NCI-H2081 (cell line): ENCODE data around the gene CCR5AS.
"Not testable (repeated sequence)": the region's sequence is repeated elsewhere in the genome, so short reads cannot be mapped to it uniquely, and the experiment has no call there.

Experiments
- DNase-seq, 2 experiments: peaks; one replicate each; lab custom pipeline; 2025; lab: John Stamatoyannopoulos, UW

CCR5AS gene

DNA sequence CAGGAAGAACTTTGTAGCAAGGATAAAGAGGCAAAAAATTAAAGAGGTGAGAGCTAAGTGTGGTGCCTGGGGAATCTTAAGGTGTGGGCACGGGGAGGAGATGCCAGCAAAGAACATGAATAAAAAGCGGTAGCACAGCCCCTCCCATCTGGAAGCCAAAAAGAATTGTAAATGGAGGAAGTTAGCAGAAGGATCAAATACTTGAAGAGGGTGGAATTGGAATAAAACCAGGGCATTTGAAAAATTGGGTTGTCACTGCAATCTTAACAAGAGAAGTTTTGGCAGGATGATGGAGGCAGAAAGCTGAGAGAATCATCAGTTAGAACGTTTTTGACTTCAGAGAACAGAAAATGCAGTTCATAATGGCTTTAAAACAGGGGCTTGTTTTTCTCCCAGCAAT is 50.6 kb downstream of the CCR5AS start:
- DNase-seq, result no peak

DNA sequence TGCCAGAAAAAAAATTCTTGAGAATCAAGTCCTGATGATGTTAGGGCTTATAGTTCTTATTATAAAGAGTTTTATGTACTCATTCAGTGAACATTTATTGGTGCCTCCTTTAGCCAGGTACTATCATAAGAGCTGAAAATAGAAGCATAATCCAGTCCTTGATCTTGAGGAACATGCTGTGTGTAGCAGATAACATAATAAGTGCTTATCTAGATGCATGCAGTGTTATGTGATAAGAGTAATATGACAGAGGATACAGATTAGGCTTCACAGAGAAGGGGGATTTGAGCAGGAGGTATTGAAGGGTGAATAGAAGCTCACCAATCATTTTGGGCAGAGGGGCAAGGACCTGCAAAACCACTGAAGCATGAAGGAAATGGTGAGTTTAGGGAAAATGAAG is 51.9 kb downstream of the CCR5AS start:
- no peak for DNase-seq

DNA sequence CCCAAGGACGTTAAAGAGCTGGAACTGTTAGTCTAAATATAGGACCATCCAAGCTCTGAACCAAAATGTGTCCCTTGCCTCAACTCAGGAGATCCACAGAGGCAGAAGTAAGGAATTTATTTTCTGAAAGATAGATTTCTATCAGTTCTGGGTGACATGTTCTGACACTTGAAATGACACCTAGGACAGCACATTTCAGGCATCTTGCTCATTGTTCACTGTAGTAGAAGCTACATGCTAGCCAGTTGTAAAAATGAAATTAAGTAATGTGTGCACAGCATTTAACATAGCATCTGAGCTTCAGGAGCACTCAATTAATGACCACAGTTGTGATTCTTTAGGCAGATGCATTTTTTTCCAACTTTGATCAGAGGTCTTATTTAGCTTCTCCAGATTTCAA is 52.4 kb downstream of the CCR5AS start:
- DNase-seq, result no peak

DNA sequence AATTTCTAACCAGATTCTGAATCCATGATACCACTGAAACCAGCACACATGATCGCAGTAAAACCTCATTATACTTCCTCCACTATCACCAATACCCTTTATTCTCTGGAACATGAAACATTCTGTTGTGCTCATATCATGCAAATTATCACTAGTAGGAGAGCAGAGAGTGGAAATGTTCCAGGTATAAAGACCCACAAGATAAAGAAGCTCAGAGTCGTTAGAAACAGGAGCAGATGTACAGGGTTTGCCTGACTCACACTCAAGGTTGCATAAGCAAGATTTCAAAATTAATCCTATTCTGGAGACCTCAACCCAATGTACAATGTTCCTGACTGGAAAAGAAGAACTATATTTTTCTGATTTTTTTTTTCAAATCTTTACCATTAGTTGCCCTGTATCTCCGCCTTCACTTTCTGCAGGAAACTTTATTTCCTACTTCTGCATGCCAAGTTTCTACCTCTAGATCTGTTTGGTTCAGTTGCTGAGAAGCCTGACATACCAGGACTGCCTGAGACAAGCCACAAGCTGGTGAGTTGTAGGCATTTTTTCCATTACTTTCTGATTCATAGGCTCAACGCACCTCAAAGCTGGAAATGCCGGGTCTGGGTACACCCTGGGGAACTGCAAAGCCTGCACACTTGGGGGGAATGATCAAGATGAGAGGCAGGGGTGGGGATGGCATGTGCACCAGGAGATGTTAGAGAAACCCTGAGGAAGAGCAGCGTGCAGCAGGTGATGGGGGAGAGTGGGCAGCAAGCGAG is 53.0 kb downstream of the CCR5AS start, which contains the start of gene CCR2:
TSS of gene CCR2 (plus strand) at position 465 of the 764 bp plus-strand sequence. CDS start 3,417 bp downstream, outside the sequence.
- DNase-seq, result no peak

DNA sequence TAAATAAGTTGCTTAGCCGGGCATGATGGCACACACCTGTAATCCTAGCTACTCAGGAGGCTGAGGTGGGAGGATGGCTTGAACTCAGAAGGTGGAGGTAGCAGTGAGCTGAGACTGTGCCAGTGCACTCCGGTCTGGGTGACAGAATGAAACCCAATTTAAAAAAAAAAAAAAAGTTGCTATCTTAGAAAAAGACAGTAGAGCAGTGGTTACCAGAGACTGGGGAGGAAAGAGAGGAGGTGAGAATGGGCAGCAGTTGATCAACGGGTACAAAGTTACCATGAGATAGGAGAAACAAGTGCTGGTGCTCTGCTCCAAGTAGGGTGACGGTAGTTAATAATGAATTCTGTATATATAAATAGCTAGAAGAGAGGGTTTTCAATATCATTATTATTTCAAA is 53.8 kb downstream of the CCR5AS start:
- DNase-seq, result no peak

DNA sequence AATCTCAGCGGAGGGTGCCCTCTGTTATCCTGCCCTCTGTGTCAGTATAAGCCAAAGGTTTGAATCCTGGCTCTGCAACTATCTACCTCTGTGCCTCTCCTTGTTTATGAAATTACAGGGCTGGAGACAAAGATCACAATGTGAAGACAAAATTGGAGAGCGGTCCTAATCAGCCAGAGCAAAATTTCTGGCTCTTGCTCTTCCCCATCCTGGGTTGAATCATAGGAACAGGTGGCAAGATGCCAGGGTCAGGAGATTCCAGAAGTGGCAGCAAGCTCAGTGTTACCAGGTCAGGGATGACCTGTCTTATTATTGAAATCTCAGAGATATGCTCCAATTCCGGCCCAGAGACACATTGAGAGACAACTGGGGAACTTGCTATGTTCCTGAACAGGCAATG is 55.2 kb downstream of the CCR5AS start:
- DNase-seq, result no peak

DNA sequence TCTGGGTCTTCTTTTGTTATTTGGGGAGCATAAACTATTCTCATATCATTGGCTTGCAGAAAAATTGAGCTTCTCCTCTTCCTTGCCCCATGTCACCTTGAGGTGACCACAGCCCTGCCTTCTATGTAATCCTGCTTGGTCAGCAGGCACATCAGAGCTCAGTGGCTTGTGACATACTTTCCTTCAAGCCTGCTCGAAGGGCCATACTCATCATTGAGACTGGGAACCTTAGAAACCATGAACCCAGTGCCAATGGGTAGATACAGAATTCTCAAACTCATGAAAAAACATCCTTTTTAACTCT is 56.7 kb downstream of the CCR5AS start:
- no peak for DNase-seq

DNA sequence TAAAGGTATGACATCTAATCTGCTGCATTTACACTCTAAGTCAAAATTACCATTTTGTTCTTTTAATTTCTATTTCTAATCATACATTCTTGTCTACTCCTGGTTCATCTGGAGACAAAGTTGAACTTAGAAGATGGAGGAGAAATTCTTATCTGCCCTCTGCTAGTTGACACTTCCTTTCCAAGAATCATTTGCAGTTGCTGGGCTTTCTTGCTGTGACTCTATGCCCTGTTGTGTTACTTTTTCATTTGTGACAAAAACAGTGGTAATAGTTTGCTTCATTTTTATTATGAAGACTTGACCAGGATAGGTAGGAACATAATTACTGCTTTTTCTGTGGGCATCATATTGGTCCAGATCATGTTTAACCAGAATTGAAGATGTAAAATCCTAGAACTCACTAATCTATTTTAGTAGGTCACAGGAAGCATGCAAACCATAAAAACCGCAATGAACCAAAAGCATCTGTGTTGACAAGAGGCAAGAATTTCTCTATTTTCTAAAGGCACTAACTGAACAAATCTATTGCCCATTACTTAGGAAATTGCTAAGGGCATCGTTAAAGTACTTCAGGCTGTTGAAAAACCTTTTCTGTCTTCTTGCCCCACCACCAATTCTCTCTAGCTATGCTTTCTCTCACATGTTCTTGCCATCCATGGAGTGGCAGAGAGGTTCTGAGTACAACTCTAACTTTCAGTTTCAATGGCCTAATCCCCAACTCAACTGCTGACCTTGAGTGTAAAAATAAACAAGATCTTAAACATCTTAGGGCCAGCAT is 57.2 kb downstream of the CCR5AS start:
- no peak for DNase-seq

DNA sequence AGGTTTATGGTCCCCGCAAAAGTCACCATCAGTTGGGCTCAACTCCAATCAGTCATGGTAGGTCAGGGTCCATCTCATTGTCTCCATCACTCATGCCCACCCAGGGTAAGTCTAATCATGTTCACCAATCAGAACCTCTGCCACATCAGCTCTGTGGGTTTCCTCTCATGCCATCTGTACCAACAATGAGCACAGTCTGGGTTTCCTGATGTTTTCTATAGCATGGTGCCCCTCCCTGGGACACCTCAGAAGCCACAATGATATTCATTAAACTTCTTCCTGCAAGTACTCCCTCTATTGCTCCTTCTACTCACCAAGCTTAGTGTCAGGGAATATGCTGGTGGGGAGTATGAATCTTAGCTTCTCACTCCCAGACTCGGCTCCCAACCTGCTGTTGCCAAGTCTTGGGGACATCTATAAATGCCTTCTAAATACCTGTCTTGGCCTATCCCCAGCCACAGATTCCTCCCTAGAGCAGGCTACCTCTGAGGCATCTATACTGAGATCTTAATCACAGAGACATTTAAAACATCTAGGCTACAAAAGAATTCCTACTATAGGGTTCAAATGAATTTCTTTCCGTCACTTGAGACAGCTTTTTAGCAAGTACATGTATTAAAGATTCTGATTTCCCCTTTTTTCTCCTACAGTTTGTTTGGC is 57.9 kb downstream of the CCR5AS start:
- DNase-seq, result no peak

DNA sequence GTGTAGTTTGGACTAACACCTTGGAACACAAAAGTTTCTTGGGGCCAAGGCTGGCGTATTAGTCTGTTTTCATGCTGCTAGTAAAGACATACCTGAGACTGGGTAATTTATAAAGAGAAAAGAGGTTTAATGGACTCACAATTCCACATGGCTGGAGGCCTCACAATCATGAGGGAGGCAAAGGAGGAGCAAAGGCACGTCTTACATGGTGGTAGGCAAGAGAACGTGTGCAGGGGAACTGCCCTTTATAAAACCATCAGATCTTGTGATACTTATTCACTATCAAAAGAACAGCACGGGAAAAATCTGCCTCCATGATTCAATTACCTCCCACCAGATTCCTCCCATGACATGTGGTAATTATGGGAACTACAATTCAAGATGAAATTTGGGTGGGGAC is 62.4 kb downstream of the CCR5AS start:
- no peak for DNase-seq

DNA sequence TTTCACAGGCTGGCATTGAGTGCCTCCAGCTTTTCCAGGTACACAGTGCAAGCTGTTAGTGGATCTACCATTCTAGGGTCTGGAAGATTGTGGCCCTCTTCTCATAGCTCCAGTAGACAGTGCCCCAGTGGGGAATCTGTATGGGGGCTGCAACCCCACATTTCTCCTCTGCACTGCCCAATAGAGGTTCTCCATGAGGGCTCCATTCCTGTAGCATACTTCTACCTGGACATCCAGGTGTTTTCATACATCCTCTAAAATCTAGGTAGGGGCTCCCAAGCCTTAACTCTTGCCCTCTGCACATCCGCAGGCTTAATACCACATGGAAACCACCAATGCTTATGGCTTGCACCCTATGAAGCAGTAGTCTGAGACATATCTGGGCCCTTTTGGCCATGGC is 68.0 kb downstream of the CCR5AS start:
- DNase-seq, result no peak

DNA sequence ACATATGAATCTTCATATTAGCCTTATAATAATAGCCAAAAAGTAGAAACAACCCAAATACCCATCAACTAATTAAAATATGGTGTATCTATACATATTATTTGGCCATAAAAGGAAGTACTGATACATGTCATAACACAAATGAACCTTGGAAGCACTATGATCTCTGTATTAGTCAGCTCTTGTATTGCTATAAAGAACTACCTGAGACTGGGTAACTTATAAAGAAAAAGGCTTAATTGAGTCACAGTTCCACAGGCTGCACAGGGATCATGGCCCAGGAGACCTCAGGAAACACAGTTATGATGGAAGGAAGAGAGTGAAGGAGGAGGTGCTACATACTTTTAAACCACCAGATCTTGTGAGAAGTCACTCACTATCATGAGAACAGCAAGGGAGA is 69.0 kb downstream of the CCR5AS start:
- DNase-seq, result no peak

DNA sequence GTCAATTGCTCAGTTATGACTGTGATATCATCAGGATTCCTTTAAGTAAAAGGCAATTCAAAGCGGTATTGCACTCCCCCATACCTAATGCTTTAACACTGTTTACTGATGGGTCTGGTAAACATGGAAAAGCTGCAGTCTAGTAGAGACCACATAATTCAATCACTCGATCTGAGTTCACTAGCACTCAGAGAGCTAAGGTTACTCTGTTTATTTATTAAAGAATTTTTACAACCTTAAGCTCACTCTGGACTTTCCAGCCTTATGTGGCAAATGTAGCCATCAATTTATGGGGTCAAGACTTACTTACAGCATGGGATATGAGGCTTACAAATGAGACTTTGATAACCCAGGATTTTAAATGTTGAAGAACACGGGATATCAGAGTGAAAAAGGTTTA is 71.3 kb downstream of the CCR5AS start:
- DNase-seq, result no peak

DNA sequence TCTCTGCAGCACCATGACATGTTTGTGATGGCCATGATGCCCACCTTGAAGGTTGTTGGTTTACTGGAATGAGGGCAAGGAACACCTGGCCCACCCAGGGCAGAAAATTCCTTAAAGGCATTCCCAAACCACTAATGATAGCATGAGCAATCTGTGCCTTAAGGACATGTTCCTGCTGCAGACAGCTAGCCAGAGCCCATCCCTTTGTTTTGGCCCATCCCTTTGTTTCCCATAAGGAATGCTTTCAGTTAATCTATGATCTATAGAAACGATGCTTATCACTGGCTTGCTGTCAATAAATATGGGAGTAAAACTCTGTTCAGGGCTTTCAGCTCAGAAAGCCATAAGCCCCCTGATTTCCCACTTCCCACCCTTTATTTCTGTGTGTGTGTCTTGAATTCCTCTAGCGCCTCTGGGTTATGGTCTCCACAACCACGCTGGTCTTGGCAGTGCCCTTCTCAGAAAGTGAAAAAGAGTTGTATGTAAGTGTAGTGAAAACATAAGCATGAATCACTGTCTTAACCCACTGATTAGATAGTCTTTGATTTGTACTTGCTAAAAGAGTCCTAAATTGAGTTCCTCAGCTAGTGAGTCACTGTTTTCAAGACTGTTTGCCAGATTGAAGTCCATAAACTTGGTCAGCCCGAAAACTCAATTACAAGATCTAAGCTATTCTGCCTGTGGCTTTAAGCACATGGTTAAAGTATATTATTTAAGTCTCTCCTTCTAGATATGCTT is 72.0 kb downstream of the CCR5AS start:
- no peak for DNase-seq

DNA sequence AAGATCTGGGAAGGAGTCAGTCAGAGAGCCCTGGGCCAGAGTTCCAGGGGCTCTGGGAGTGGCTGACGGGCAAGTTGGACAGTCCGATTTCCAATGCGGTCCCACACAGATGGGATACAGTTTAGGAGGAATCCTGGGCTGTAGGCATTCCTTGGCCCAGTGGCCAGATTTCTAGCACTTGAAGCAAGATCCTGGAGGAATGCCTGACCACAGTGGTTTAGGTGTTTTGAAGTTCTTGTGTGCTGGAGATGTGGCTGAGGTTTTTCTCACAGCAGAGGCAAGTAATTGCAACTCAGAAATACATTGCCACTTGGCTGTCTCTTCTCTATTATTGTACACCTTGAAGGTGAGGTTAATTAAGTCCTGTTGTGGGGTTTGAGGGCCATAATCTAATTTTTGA is 76.2 kb downstream of the CCR5AS start:
- DNase-seq, result not testable (repeated sequence)

DNA sequence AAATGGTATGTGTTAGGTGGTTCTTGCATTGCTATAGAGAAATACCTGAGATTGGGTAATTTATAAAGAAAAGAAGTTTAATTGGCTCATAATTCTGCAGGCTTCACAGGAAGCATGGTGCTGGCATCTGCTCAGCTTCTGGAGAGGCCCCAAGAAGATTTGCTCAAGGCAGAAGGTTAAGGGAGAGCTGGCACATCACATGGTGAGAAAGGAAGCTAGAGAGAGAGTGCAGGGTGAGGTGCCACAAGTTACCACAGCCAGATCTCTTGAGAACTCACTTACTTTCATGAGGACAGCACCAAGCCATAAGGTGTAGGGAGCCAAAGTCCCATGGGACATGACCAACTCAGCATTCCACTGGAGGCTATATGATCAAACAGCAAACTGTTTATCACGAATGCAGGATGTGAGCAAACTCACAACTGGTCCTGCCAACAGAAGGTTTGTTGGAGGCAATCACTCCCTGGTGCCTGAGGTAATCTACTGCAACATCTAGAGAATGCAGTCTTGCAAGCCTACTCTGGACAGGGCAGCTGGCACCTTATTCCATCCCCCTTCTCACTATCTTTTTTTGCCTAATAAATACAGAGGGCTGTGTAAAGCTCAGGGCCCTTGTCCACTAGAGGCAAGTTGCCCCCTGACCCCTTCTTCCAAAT is 81.1 kb downstream of the CCR5AS start:
- DNase-seq, result no peak

DNA sequence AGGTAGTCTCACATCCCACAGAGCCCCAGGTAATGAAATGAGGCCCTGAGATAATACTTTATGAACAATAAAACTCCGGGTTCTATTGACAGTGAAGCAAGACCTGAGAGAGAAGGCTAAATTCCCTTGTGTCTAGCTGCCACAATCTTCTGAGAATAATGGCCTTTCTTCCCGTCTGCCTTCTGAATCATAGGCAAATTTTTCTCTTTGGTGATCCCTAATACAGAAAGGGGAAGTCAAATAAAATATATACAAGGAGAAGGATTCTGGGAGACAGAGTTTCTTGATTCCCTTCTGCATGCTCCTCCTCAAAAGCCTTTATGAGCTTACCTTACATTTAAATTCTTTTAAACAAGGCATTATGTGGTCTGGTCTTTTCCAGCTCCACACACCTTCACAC is 82.8 kb downstream of the CCR5AS start:
- DNase-seq, result no peak

DNA sequence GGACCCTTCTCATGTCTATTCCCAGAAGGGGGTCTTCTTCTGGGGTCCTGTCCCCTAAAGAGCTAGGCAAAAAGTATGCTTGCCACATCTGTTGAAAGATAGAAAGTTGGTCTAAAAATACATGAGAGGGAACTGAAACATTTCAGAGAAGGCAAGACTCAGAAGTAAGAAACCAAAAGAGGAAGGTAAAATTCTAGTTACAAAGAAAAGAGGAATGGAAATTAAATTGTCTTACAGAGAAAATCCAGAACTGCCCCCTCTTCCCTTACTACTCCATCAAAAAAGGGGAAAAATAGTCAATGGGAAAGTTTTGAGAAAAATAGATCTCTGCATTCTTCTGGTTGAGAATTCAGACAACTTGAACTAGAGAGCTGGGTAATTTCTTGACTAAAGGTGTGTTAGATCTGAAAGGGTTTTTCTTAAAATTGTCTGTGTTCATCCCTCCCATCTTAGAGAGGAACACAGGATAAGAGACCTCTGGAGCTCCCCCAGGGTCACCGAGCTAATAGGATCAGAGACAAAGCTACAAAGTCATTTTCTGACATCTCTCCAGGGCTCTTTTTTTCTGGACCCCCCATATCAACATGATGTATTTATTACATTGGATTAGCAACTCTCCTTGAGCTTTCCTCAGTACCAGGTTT is 85.3 kb downstream of the CCR5AS start:
- no peak for DNase-seq

DNA sequence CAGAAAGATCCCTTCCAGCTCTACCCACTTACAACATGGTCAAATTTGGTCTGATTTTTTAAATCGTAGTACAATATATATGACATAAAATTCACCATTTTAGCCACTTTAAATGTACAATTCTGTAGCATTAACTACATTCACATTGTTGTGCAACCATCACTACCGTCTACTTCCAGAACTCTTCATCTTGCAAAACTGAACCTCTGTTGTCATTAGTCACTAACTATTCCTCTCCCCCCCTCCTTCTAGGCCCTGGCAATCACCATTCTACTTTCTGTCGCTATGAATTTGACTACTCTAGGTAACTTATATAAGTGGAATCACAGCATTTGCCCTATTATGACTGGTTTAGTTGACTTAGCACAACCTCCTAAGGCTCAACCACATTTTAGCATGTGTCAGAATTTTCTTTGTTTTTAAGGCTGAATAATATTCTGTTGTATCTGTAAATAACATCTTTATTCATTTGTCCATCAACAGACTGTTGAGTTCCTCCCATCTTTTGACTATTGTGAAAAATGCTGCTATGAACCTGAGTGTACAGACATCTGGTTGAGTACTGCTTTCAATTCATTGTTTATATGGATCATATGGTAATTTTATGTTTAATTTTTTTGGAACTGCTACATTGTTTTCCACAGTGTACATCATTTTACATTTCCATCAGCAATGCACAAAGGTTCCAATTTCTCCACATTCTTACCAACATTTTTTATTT is 88.5 kb downstream of the CCR5AS start:
- DNase-seq, result no peak

DNA sequence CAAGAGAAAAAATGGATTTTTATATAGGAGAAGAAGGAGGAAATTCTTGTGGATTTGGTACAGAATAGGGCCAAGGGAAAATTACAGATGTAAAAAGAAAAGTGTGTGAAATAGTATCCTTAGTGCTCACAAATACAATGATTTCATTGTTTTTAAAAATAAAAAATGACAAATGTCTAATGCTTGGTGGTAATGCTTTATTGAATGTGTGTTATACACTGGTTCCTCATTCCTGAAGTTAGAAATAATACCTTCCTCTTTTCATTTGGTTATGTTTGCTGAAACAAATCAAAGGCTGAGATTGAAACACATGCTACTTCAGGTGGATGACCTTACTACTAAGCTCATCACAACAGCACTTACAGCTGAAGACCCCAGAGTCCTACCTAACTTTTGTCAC is 90.7 kb downstream of the CCR5AS start:
- DNase-seq, result no peak

DNA sequence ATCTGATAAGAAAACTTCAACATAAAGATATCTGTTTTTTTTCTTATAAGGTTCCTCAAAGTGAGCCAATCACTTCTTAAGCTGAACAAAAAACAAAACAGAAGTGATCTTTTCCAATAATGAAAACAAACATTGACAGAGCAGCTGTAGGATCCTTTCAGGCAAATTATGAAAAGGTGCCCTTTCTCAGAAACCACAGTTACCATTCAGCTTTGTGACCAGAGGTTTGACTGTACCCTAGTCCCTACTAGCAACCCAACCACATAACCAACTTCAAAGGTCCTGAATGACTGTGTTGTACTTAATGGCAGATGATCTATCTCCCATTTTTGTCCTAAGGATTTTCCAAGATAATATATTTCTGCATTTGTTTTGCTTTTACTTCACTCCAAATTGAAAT is 92.3 kb downstream of the CCR5AS start:
- no peak for DNase-seq
